K562 (cell line): ENCODE measurements around the gene ADPRM. TPM values are rescaled to one million over a fixed set of nuclear protein-coding genes. Genes with fewer than 3 reads are reported as not detected.

Experiments used
- COPS2 ChIP-seq: fragments of 450-650 bp; conservative IDR thresholded peaks from 2 replicates; pipeline ENCODE4 v1.6.1; 2016; ENCODE audit warnings: mild to moderate bottlenecking, moderate library complexity
- ETV1 ChIP-seq: fragments of 450-650 bp; conservative IDR thresholded peaks from 2 replicates; pipeline ENCODE4 v1.6.1; 2016; ENCODE audit warnings: missing genetic modification characterization, control low read depth, low read depth, missing compliant biosample characterization
- GATA2 ChIP-seq: sonication (generic); formaldehyde crosslinking; IDR thresholded peaks from 2 replicates; pipeline ENCODE4 v1.4.0; 2020; ENCODE audit warnings: mild to moderate bottlenecking, missing genetic modification reagents
- HDAC1 ChIP-seq, 2 experiments: fragments of 450-650 bp; IDR thresholded peaks; 2 replicates each; pipeline ENCODE4 v1.6.1; 2016 to 2017; ENCODE audit warnings: inconsistent platforms in 1 of 2, mild to moderate bottlenecking in 1 of 2, moderate library complexity in 1 of 2
- NONO ChIP-seq, 2 experiments: fragments of 200-400 bp in 1 of 2; fragments of 450-650 bp in 1 of 2; formaldehyde crosslinking in 1 of 2; IDR thresholded peaks; 2 replicates each; pipeline ENCODE4 v1.6.1; 2017; ENCODE audit warnings: low read depth in 2 of 2, mild to moderate bottlenecking in 2 of 2, moderate library complexity in 2 of 2, low read length in 1 of 2
- POLR2B ChIP-seq: fragments of 450-650 bp; IDR thresholded peaks from 2 replicates; pipeline ENCODE4 v1.6.1; 2018; ENCODE audit warnings: low read depth; ENCODE audit not compliant: partially characterized antibody
- STAG1 ChIP-seq: sonication (generic); formaldehyde crosslinking; IDR thresholded peaks from 2 replicates; pipeline ENCODE4 v1.5.0; 2020; ENCODE audit warnings: missing genetic modification reagents, borderline replicate concordance
- ZKSCAN1 ChIP-seq: fragments of 150-350 bp; IDR thresholded peaks from 2 replicates; pipeline ENCODE4 v1.6.1; 2016; ENCODE audit warnings: low read depth, low read length
- polyA plus RNA-seq, 8 experiments: library from polyadenylated mRNA; depleted of rRNA in 4 of 8; stranded (reverse) in 5 of 8; unstranded in 3 of 8; fragments of >200 nt; fragmentation: Nextera tagmentation in 2 of 8; fragmentation: Illumina TruSeq in 1 of 8; extraction: Ambion mirVana in 2 of 8; extraction: Trizol in 1 of 8; gene quantifications; 2 replicates each; pipeline versions ENCODE4 v1.2.1 to v1.2.3, GENCODE V29; 2011 to 2014; ENCODE audit warnings: inconsistent platforms in 1 of 8, missing spikeins in 1 of 8
- total RNA-seq, 7 experiments: library from RNA; depleted of rRNA in 6 of 7; stranded (reverse); fragments of >200 nt in 6 of 7; fragmentation: Illumina TruSeq in 2 of 7; extraction: Trizol in 2 of 7; gene quantifications; 2 replicates each; pipeline versions ENCODE4 v1.2.1 to v1.2.3, GENCODE V29; 2011 to 2021; ENCODE audit warnings: low replicate concordance in 1 of 7
- TF ChIP-seq, protein P1 (sequence below): fragments of 450-650 bp; IDR thresholded peaks from 2 replicates; pipeline ENCODE4 v1.6.1; 2016; ENCODE audit warnings: mild to moderate bottlenecking, moderate library complexity
- TF ChIP-seq, protein P2 (sequence below): sonication (generic); formaldehyde crosslinking; IDR thresholded peaks from 2 replicates; pipeline ENCODE4 v1.8.0; 2022; ENCODE audit warnings: mild to moderate bottlenecking, missing genetic modification reagents, borderline replicate concordance
- TF ChIP-seq, protein P3 (sequence below): fragments of 450-650 bp; IDR thresholded peaks from 2 replicates; pipeline ENCODE4 v1.6.1; 2016

ADPRM gene
- total and polyA plus RNA-seq, 9 of the 15 experiments (the other 6 are each of a cell fraction or from before 2014, with no cell fraction given): 4.7 to 17.6 (median 6.2) TPM

GRCh38 chr17:10697092-10698081, at the start of gene ADPRM, which contains the start of gene SCO1 (continued):
- TF ChIP-seq, protein P1, sequence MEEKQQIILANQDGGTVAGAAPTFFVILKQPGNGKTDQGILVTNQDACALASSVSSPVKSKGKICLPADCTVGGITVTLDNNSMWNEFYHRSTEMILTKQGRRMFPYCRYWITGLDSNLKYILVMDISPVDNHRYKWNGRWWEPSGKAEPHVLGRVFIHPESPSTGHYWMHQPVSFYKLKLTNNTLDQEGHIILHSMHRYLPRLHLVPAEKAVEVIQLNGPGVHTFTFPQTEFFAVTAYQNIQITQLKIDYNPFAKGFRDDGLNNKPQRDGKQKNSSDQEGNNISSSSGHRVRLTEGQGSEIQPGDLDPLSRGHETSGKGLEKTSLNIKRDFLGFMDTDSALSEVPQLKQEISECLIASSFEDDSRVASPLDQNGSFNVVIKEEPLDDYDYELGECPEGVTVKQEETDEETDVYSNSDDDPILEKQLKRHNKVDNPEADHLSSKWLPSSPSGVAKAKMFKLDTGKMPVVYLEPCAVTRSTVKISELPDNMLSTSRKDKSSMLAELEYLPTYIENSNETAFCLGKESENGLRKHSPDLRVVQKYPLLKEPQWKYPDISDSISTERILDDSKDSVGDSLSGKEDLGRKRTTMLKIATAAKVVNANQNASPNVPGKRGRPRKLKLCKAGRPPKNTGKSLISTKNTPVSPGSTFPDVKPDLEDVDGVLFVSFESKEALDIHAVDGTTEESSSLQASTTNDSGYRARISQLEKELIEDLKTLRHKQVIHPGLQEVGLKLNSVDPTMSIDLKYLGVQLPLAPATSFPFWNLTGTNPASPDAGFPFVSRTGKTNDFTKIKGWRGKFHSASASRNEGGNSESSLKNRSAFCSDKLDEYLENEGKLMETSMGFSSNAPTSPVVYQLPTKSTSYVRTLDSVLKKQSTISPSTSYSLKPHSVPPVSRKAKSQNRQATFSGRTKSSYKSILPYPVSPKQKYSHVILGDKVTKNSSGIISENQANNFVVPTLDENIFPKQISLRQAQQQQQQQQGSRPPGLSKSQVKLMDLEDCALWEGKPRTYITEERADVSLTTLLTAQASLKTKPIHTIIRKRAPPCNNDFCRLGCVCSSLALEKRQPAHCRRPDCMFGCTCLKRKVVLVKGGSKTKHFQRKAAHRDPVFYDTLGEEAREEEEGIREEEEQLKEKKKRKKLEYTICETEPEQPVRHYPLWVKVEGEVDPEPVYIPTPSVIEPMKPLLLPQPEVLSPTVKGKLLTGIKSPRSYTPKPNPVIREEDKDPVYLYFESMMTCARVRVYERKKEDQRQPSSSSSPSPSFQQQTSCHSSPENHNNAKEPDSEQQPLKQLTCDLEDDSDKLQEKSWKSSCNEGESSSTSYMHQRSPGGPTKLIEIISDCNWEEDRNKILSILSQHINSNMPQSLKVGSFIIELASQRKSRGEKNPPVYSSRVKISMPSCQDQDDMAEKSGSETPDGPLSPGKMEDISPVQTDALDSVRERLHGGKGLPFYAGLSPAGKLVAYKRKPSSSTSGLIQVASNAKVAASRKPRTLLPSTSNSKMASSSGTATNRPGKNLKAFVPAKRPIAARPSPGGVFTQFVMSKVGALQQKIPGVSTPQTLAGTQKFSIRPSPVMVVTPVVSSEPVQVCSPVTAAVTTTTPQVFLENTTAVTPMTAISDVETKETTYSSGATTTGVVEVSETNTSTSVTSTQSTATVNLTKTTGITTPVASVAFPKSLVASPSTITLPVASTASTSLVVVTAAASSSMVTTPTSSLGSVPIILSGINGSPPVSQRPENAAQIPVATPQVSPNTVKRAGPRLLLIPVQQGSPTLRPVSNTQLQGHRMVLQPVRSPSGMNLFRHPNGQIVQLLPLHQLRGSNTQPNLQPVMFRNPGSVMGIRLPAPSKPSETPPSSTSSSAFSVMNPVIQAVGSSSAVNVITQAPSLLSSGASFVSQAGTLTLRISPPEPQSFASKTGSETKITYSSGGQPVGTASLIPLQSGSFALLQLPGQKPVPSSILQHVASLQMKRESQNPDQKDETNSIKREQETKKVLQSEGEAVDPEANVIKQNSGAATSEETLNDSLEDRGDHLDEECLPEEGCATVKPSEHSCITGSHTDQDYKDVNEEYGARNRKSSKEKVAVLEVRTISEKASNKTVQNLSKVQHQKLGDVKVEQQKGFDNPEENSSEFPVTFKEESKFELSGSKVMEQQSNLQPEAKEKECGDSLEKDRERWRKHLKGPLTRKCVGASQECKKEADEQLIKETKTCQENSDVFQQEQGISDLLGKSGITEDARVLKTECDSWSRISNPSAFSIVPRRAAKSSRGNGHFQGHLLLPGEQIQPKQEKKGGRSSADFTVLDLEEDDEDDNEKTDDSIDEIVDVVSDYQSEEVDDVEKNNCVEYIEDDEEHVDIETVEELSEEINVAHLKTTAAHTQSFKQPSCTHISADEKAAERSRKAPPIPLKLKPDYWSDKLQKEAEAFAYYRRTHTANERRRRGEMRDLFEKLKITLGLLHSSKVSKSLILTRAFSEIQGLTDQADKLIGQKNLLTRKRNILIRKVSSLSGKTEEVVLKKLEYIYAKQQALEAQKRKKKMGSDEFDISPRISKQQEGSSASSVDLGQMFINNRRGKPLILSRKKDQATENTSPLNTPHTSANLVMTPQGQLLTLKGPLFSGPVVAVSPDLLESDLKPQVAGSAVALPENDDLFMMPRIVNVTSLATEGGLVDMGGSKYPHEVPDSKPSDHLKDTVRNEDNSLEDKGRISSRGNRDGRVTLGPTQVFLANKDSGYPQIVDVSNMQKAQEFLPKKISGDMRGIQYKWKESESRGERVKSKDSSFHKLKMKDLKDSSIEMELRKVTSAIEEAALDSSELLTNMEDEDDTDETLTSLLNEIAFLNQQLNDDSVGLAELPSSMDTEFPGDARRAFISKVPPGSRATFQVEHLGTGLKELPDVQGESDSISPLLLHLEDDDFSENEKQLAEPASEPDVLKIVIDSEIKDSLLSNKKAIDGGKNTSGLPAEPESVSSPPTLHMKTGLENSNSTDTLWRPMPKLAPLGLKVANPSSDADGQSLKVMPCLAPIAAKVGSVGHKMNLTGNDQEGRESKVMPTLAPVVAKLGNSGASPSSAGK: no peak
- TF ChIP-seq POLR2B (peak; percentile 62), COPS2 (no peak), GATA2 (CRISPR knock-in tag) (no peak), ETV1 (tag) (peak; percentile 77), STAG1 (CRISPR knock-in tag) (no peak), HDAC1 (IDR thresholded peaks at IDR 0.05) (peak in 1 of 2 experiments; percentile 69; a peak in 2 of 4 replicates), ZKSCAN1 (peak; percentile 58; the same call in 1 of the 2 replicates), NONO (IDR thresholded peaks at IDR 0.05; ENCODE audit: low read depth in 2 of 2, low read length in 1 of 2) (peak; percentile 49 to 71; a peak in 2 of 4 replicates)
- TF ChIP-seq, protein P2, sequence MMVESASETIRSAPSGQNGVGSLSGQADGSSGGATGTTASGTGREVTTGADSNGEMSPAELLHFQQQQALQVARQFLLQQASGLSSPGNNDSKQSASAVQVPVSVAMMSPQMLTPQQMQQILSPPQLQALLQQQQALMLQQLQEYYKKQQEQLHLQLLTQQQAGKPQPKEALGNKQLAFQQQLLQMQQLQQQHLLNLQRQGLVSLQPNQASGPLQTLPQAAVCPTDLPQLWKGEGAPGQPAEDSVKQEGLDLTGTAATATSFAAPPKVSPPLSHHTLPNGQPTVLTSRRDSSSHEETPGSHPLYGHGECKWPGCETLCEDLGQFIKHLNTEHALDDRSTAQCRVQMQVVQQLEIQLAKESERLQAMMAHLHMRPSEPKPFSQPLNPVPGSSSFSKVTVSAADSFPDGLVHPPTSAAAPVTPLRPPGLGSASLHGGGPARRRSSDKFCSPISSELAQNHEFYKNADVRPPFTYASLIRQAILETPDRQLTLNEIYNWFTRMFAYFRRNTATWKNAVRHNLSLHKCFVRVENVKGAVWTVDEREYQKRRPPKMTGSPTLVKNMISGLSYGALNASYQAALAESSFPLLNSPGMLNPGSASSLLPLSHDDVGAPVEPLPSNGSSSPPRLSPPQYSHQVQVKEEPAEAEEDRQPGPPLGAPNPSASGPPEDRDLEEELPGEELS (CRISPR knock-in tag): no peak; the same call in 1 of the 2 replicates
- TF ChIP-seq, protein P3, sequence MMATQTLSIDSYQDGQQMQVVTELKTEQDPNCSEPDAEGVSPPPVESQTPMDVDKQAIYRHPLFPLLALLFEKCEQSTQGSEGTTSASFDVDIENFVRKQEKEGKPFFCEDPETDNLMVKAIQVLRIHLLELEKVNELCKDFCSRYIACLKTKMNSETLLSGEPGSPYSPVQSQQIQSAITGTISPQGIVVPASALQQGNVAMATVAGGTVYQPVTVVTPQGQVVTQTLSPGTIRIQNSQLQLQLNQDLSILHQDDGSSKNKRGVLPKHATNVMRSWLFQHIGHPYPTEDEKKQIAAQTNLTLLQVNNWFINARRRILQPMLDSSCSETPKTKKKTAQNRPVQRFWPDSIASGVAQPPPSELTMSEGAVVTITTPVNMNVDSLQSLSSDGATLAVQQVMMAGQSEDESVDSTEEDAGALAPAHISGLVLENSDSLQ: peak; percentile 54; the same call in 1 of the 2 replicates
